B cell (primary cell): ENCODE data around the gene RAP2A. TPM values are rescaled to one million over a fixed set of nuclear protein-coding genes. Genes with fewer than 3 reads are reported as not detected.

Experiments used
- ATAC-seq: fragments of 200-7000 bp; cut with Tn5 transposase; one replicate; pipeline ENCODE4 v1.10.0; 2021; ENCODE audit warnings: low read depth, mild to moderate bottlenecking, moderate number of reproducible peaks, moderate library complexity
- CTCF ChIA-PET: fragments of 350-600 bp; sonication (Branson Sonifier 250); formaldehyde crosslinking; loops from one replicate; lab custom pipeline; 2021; ENCODE audit warnings: antibody characterized with exemption, inconsistent platforms; lab: Charles Lee
- POLR2A ChIA-PET: fragments of 350-600 bp; sonication (Branson Sonifier 250); formaldehyde crosslinking; loops from one replicate; lab custom pipeline; 2021; ENCODE audit warnings: antibody characterized with exemption; lab: Charles Lee
- DNase-seq: peaks from one replicate; pipeline ENCODE4 v3.0.0; 2013
- H2AFZ ChIP-seq: 2 replicates; pipeline ENCODE4 v1.6.1; 2012; ENCODE audit warnings: mild to moderate bottlenecking, low read depth, low read length; ENCODE audit not compliant: insufficient read depth, poor library complexity, severe bottlenecking
- H3K27ac ChIP-seq, 2 donors: 1 replicate in 1 of 2; 2 replicates in 1 of 2; pipeline ENCODE4 v1.5.1; 2012 to 2013; ENCODE audit warnings: low read length in 2 of 2, mild to moderate bottlenecking in 2 of 2, moderate library complexity in 1 of 2
- H3K27me3 ChIP-seq, 4 experiments: fragments of 200-600 bp in 1 of 4; sonication (generic) in 1 of 4; replicated peaks in 1 of 4; 1 replicate in 2 of 4; 2 replicates in 2 of 4; pipeline versions ENCODE4 v1.6.1 to v1.7.0; 2013 to 2016; ENCODE audit warnings: low read length in 3 of 4, mild to moderate bottlenecking in 2 of 4, mixed read lengths in 1 of 4, moderate library complexity in 1 of 4; ENCODE audit not compliant: insufficient read depth in 4 of 4, control insufficient read depth in 3 of 4; ENCODE audit errors: control extremely low read depth in 1 of 4
- H3K36me3 ChIP-seq, 2 experiments: replicated peaks in 1 of 2; 1 replicate in 1 of 2; 2 replicates in 1 of 2; pipeline versions ENCODE4 v1.6.1 to v1.7.1; 2013; ENCODE audit warnings: low read length in 1 of 2; ENCODE audit not compliant: insufficient read depth in 2 of 2, control insufficient read depth in 1 of 2; ENCODE audit errors: control extremely low read depth in 1 of 2, extremely low read depth in 1 of 2
- H3K4me1 ChIP-seq, 2 donors: fragments of 200-600 bp in 1 of 2; sonication (generic) in 1 of 2; 1 replicate in 1 of 2; 2 replicates in 1 of 2; pipeline versions ENCODE4 v1.5.1 to v1.6.1; 2013 to 2017; ENCODE audit warnings: low read length in 2 of 2; ENCODE audit not compliant: control insufficient read depth in 2 of 2, insufficient read depth in 2 of 2
- H3K4me2 ChIP-seq: replicated peaks from 2 replicates; pipeline ENCODE3; 2012; ENCODE audit warnings: mild to moderate bottlenecking, low read depth, low read length; ENCODE audit not compliant: poor library complexity, severe bottlenecking
- H3K4me3 ChIP-seq, 5 experiments: fragments of 200-600 bp in 1 of 5; sonication (generic) in 1 of 5; 1 replicate in 3 of 5; 2 replicates in 2 of 5; pipeline versions ENCODE4 v1.5.1 to v1.7.0; 2011 to 2016; ENCODE audit warnings: low read length in 4 of 5, mild to moderate bottlenecking in 4 of 5, low read depth in 2 of 5, control low read depth in 1 of 5, moderate library complexity in 1 of 5; ENCODE audit not compliant: insufficient read depth in 1 of 5; ENCODE audit errors: control extremely low read depth in 1 of 5, extremely low read depth in 1 of 5
- H3K79me2 ChIP-seq: fragments of 200-600 bp; sonication (generic); one replicate; pipeline ENCODE4 v1.6.0; 2016; ENCODE audit warnings: low read length; ENCODE audit not compliant: control insufficient read depth, insufficient read depth
- H3K9ac ChIP-seq: fragments of 200-600 bp; sonication (generic); 2 replicates; pipeline ENCODE4 v1.6.1; 2017; ENCODE audit warnings: mild to moderate bottlenecking, low read length, moderate library complexity
- H3K9me3 ChIP-seq, 3 donors: one replicate each; pipeline versions ENCODE4 v1.6.1 to v1.7.1; 2013; ENCODE audit warnings: low read length in 2 of 3; ENCODE audit not compliant: control insufficient read depth in 2 of 3, insufficient read depth in 1 of 3; ENCODE audit errors: control extremely low read depth in 1 of 3
- H4K20me1 ChIP-seq: 2 replicates; pipeline ENCODE4 v1.6.0; 2012; ENCODE audit warnings: mild to moderate bottlenecking, low read length; ENCODE audit not compliant: insufficient read depth, control insufficient read depth, poor library complexity, severe bottlenecking
- H3K27ac Mint-ChIP-seq: one replicate; pipeline ENCODE4 v1.8.0; 2021; ENCODE audit warnings: mixed read lengths
- H3K27me3 Mint-ChIP-seq: one replicate; pipeline ENCODE4 v1.8.0; 2021; ENCODE audit warnings: mixed read lengths
- H3K4me1 Mint-ChIP-seq: one replicate; pipeline ENCODE4 v1.8.0; 2021; ENCODE audit warnings: mixed read lengths
- H3K4me3 Mint-ChIP-seq: one replicate; pipeline ENCODE4 v1.8.0; 2021; ENCODE audit warnings: mixed read lengths
- H3K9me3 Mint-ChIP-seq: one replicate; pipeline ENCODE4 v1.8.0; 2022; ENCODE audit warnings: mixed read lengths; ENCODE audit not compliant: insufficient read depth
- EZH2 ChIP-seq: IDR thresholded peaks from 2 replicates; pipeline ENCODE4 v1.6.1; 2012; ENCODE audit warnings: borderline replicate concordance, low read depth, mild to moderate bottlenecking, moderate library complexity, low read length; ENCODE audit not compliant: insufficient read depth, poor library complexity, severe bottlenecking
- WGBS: methylation state at CpG from one replicate; pipeline ENCODE4 v1.1.5; 2013; ENCODE audit warnings: missing lambda C conversion rate; ENCODE audit not compliant: insufficient coverage; 5-methylcytosine and 5-hydroxymethylcytosine counted together
- intact Hi-C: fragments of 100-400 bp; cut with micrococcal nuclease; formaldehyde crosslinking; loops from one replicate; pipeline ENCODE4 v1.10.0; 2022
- polyA plus RNA-seq: library from polyadenylated mRNA; depleted of rRNA; stranded (reverse); fragments of >200 nt; gene quantifications from 2 replicates; pipeline ENCODE4 v1.2.3, GENCODE V29; 2012
- total RNA-seq, 2 donors: library from RNA; stranded (reverse); fragments of 120-200 nt in 1 of 2; gene quantifications; 1 replicate in 1 of 2; 2 replicates in 1 of 2; pipeline versions ENCODE4 v1.2.3 to v1.2.4, GENCODE V29; 2013 to 2022
- TF ChIP-seq, protein P1 (sequence below): fragments of 200-600 bp; IDR thresholded peaks from one replicate; pipeline ENCODE4 v1.8.0; 2022; ENCODE audit warnings: antibody characterized with exemption, mild to moderate bottlenecking

RAP2A gene
- total and polyA plus RNA-seq, 2 donors (not counting 1 experiment from before 2014, with no cell fraction given) = 2.1 to 24.1 TPM

DNA sequence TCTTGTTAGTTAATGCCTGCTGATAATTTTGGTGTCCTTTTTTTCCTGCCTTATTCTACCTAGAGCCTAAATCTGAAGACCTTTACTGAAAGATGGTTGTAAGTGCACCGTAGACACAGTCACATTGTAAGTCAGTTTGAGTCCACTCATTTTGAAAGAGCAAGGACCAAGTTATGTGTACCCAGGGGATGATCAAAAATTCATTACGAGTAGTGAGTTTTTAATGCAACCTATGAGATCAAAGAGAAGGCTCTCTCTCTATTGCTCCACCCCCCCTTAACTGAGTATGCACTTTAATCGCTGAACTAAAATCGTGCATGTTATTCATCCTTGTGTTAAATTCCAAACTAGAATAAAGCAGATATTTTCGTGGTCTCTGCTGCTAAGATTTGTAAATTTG, 1.8 kb downstream of the RAP2A start:
- DNase-seq (peak; percentile 10), ATAC-seq (no peak)
- no peaks in the 10 kb centered on the region for H3K9me3 ChIP-seq
- no peaks in the 10 kb centered on the region for H3K27me3 Mint-ChIP-seq
- H3K4me2 ChIP-seq = peak overlapping the region; percentile 10
- no peak overlapping the region for H3K27ac ChIP-seq
- ChIA-PET POLR2A (interaction anchor here (0.6 kb wide), 1 partner anchor 1408 kb away, joined by 3 read pairs; no protein-coding TSS in a partner anchor), CTCF (interaction anchor here (0.9 to 1.5 kb wide), 3 partner anchors 10 to 34 kb away, joined by 3 read pairs; no protein-coding TSS in a partner anchor)
- TF ChIP-seq EZH2 = no peak
- TF ChIP-seq, protein P1, sequence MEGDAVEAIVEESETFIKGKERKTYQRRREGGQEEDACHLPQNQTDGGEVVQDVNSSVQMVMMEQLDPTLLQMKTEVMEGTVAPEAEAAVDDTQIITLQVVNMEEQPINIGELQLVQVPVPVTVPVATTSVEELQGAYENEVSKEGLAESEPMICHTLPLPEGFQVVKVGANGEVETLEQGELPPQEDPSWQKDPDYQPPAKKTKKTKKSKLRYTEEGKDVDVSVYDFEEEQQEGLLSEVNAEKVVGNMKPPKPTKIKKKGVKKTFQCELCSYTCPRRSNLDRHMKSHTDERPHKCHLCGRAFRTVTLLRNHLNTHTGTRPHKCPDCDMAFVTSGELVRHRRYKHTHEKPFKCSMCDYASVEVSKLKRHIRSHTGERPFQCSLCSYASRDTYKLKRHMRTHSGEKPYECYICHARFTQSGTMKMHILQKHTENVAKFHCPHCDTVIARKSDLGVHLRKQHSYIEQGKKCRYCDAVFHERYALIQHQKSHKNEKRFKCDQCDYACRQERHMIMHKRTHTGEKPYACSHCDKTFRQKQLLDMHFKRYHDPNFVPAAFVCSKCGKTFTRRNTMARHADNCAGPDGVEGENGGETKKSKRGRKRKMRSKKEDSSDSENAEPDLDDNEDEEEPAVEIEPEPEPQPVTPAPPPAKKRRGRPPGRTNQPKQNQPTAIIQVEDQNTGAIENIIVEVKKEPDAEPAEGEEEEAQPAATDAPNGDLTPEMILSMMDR = no peak
- no peaks in the 10 kb centered on the region for H3K27me3 ChIP-seq
- intact Hi-C loops = loop anchor here (10.0 kb wide), 1 partner anchor 1069 kb away; no protein-coding TSS in a partner anchor
- no CpG with 5 or more reads among the region's 5 CpGs for WGBS
- no peaks in the 10 kb centered on the region for H3K36me3 ChIP-seq
- H3K9ac ChIP-seq = no peak overlapping the region
- no peak overlapping the region for H2AFZ ChIP-seq
- peaks cover 26% of the 10 kb centered on the region for H3K79me2 ChIP-seq
- no peaks in the 10 kb centered on the region for H3K9me3 Mint-ChIP-seq
- peaks cover 9 to 11% of the 10 kb centered on the region in 2 donors for H3K4me1 ChIP-seq
- H3K4me3 ChIP-seq = no peak overlapping the region
- H3K4me3 Mint-ChIP-seq = peak overlapping the region; percentile 83
- peaks cover 30% of the 10 kb centered on the region for H3K4me1 Mint-ChIP-seq
- peak overlapping the region; percentile 37 for H3K27ac Mint-ChIP-seq
- no peaks in the 10 kb centered on the region for H4K20me1 ChIP-seq

DNA sequence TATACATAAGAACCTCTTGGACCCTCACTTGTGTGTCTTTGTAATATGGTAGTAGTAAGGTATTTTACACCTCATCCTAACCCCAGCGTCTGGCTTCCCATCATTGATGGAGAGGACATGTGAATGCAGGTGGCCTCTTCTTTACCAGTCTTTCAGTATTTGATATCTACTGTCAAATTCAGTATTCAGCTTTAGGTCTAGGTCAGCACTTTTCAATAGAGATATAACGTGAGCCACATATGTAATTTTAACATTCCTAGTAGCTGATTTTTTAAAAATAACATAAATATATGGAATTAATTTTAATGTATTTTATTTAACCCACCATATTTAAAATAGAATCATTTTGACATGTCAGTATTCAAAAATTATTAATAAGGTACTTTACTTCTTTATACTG, 2.9 kb downstream of the RAP2A start:
- Histone ChIP-seq H3K9me3 (no peaks in the 10 kb centered on the region), H3K4me3 (no peak overlapping the region), H2AFZ (no peak overlapping the region), H4K20me1 (no peaks in the 10 kb centered on the region), H3K4me2 (no peak overlapping the region), H3K27ac (no peak overlapping the region), H3K9ac (no peak overlapping the region), H3K79me2 (peaks cover 26% of the 10 kb centered on the region), H3K36me3 (no peaks in the 10 kb centered on the region), H3K27me3 (no peaks in the 10 kb centered on the region), H3K4me1 (peaks cover 9 to 11% of the 10 kb centered on the region in 2 donors)
- H3K4me3 Mint-ChIP-seq = peak overlapping the region; percentile 18
- ChIA-PET CTCF (interaction anchor here (1.5 kb wide), 1 partner anchor 11 kb away, joined by 3 read pairs; no protein-coding TSS in a partner anchor), POLR2A (no interaction called here)
- H3K9me3 Mint-ChIP-seq = no peaks in the 10 kb centered on the region
- WGBS = no CpG with 5 or more reads among the region's 2 CpGs
- DNase-seq (no peak), ATAC-seq (no peak)
- H3K27me3 Mint-ChIP-seq = no peaks in the 10 kb centered on the region
- H3K27ac Mint-ChIP-seq = no peak overlapping the region
- intact Hi-C loops = loop anchor here (10.0 kb wide), 1 partner anchor 1068 kb away; no protein-coding TSS in a partner anchor
- H3K4me1 Mint-ChIP-seq = peaks cover 32% of the 10 kb centered on the region
- TF ChIP-seq EZH2 = no peak
- TF ChIP-seq, protein P1 = no peak
